HepG2 (cell line): Measurements from ENCODE around the gene SF3A2. TPM values are rescaled to one million over a fixed set of nuclear protein-coding genes. Genes with fewer than 3 reads are reported as not detected.

Experiments used
- ATF5 ChIP-seq: sonication (generic); formaldehyde crosslinking; IDR thresholded peaks from 2 replicates; pipeline ENCODE4 v1.4.0; 2020; ENCODE audit warnings: mild to moderate bottlenecking, low read depth, missing genetic modification reagents
- DNMT1 ChIP-seq: sonication (generic); formaldehyde crosslinking; IDR thresholded peaks from 2 replicates; pipeline ENCODE4 v1.5.1; 2020; ENCODE audit warnings: mild to moderate bottlenecking, missing genetic modification reagents
- FOXA3 ChIP-seq: IDR thresholded peaks from 2 replicates; pipeline ENCODE4 v1.6.1; 2016; ENCODE audit warnings: missing genetic modification reagents, missing compliant biosample characterization
- HES4 ChIP-seq: sonication (generic); formaldehyde crosslinking; IDR thresholded peaks from 2 replicates; pipeline ENCODE4 v1.9.0; 2021; ENCODE audit warnings: mild to moderate bottlenecking, missing genetic modification reagents, borderline replicate concordance
- HNRNPH1 ChIP-seq: fragments of 200-400 bp; formaldehyde crosslinking; optimal IDR thresholded peaks from 2 replicates; pipeline ENCODE3; 2017; ENCODE audit warnings: mild to moderate bottlenecking, low read depth, low read length
- IRF2 ChIP-seq: IDR thresholded peaks from 2 replicates; pipeline ENCODE4 v1.6.1; 2018; ENCODE audit warnings: missing genetic modification reagents, missing compliant biosample characterization
- KMT2B ChIP-seq: IDR thresholded peaks from 2 replicates; pipeline ENCODE4 v1.6.1; 2016; ENCODE audit warnings: missing genetic modification reagents, missing compliant biosample characterization
- MEIS2 ChIP-seq: sonication (generic); formaldehyde crosslinking; IDR thresholded peaks from 2 replicates; pipeline ENCODE4 v1.9.0; 2021; ENCODE audit warnings: mild to moderate bottlenecking, missing genetic modification reagents
- NBN ChIP-seq: fragments of 450-650 bp; conservative IDR thresholded peaks from 2 replicates; pipeline ENCODE4 v1.6.1; 2017
- NR0B2 ChIP-seq: sonication (generic); formaldehyde crosslinking; IDR thresholded peaks from 2 replicates; pipeline ENCODE4 v1.4.0; 2020; ENCODE audit warnings: mild to moderate bottlenecking, missing genetic modification reagents
- NR2F1 ChIP-seq, 2 experiments: fragments of 450-650 bp in 1 of 2; formaldehyde crosslinking in 1 of 2; IDR thresholded peaks; 2 replicates each; pipeline versions ENCODE4 v1.5.0 to v1.6.1; 2016 to 2020; ENCODE audit warnings: mild to moderate bottlenecking in 1 of 2, missing compliant biosample characterization in 1 of 2, missing genetic modification reagents in 1 of 2, moderate library complexity in 1 of 2
- SETDB1 ChIP-seq: sonication (generic); formaldehyde crosslinking; IDR thresholded peaks from 2 replicates; pipeline ENCODE4 v1.5.1; 2020; ENCODE audit warnings: missing genetic modification reagents, mild to moderate bottlenecking, borderline replicate concordance
- SNAI1 ChIP-seq: sonication (generic); formaldehyde crosslinking; IDR thresholded peaks from 2 replicates; pipeline ENCODE4 v1.5.0; 2020; ENCODE audit warnings: mild to moderate bottlenecking, missing genetic modification reagents, borderline replicate concordance
- SNAPC2 ChIP-seq: sonication (generic); formaldehyde crosslinking; IDR thresholded peaks from 2 replicates; pipeline ENCODE4 v1.8.1; 2022; ENCODE audit warnings: mild to moderate bottlenecking, missing genetic modification reagents
- SOX5 ChIP-seq: IDR thresholded peaks from 2 replicates; pipeline ENCODE4 v1.6.1; 2016; ENCODE audit warnings: borderline replicate concordance
- SRSF9 ChIP-seq: fragments of 200-400 bp; formaldehyde crosslinking; IDR thresholded peaks from 2 replicates; pipeline ENCODE4 v1.6.1; 2018; ENCODE audit warnings: borderline replicate concordance, mild to moderate bottlenecking, low read depth, low read length; ENCODE audit not compliant: insufficient read depth, poor library complexity, severe bottlenecking
- THRA ChIP-seq: sonication (generic); formaldehyde crosslinking; IDR thresholded peaks from 2 replicates; pipeline ENCODE4 v1.4.0; 2020; ENCODE audit warnings: missing genetic modification reagents, borderline replicate concordance
- ZBTB20 ChIP-seq: sonication (generic); formaldehyde crosslinking; IDR thresholded peaks from 2 replicates; pipeline ENCODE4 v1.8.1; 2023; ENCODE audit warnings: missing genetic modification reagents, low read depth, mild to moderate bottlenecking, borderline replicate concordance
- ZFY ChIP-seq: sonication (generic); formaldehyde crosslinking; IDR thresholded peaks from 2 replicates; pipeline ENCODE4 v1.4.0; 2020; ENCODE audit warnings: missing genetic modification reagents
- ZFYVE20 ChIP-seq: sonication (generic); formaldehyde crosslinking; IDR thresholded peaks from 2 replicates; pipeline ENCODE4 v1.8.0; 2023; ENCODE audit warnings: low read depth, mild to moderate bottlenecking, moderate library complexity, missing genetic modification reagents, borderline replicate concordance
- ZMYM4 ChIP-seq: sonication (generic); formaldehyde crosslinking; IDR thresholded peaks from 2 replicates; pipeline ENCODE4 v1.8.1; 2023; ENCODE audit warnings: mild to moderate bottlenecking, missing genetic modification reagents
- ZNF207 ChIP-seq: fragments of 450-650 bp; IDR thresholded peaks from 2 replicates; pipeline ENCODE4 v1.6.1; 2016; ENCODE audit warnings: antibody characterized with exemption, borderline replicate concordance
- ZNF264 ChIP-seq: sonication (generic); formaldehyde crosslinking; IDR thresholded peaks from 2 replicates; pipeline ENCODE4 v1.4.0; 2020; ENCODE audit warnings: missing genetic modification reagents
- ZNF3 ChIP-seq: IDR thresholded peaks from 2 replicates; pipeline ENCODE4 v1.7.0; 2017; ENCODE audit warnings: inconsistent platforms
- ZNF326 ChIP-seq: sonication (generic); formaldehyde crosslinking; IDR thresholded peaks from 2 replicates; pipeline ENCODE4 v1.4.0; 2020; ENCODE audit warnings: missing genetic modification reagents, borderline replicate concordance
- ZNF383 ChIP-seq: sonication (generic); formaldehyde crosslinking; IDR thresholded peaks from 2 replicates; pipeline ENCODE4 v1.4.0; 2020; ENCODE audit warnings: missing genetic modification reagents, mild to moderate bottlenecking, borderline replicate concordance
- ZNF746 ChIP-seq: sonication (generic); formaldehyde crosslinking; IDR thresholded peaks from 2 replicates; pipeline ENCODE4 v1.8.0; 2022; ENCODE audit warnings: mild to moderate bottlenecking, missing genetic modification reagents
- ZNF777 ChIP-seq: sonication (generic); formaldehyde crosslinking; IDR thresholded peaks from 2 replicates; pipeline ENCODE4 v1.4.0; 2020; ENCODE audit warnings: missing genetic modification reagents
- ZNF780A ChIP-seq: sonication (generic); formaldehyde crosslinking; IDR thresholded peaks from 2 replicates; pipeline ENCODE4 v1.8.0; 2022; ENCODE audit warnings: mild to moderate bottlenecking, missing genetic modification reagents, moderate library complexity
- ZSCAN20 ChIP-seq: sonication (generic); formaldehyde crosslinking; IDR thresholded peaks from 2 replicates; pipeline ENCODE4 v1.4.0; 2020; ENCODE audit warnings: missing genetic modification reagents, mild to moderate bottlenecking, borderline replicate concordance
- polyA plus RNA-seq, 8 experiments: library from polyadenylated mRNA; depleted of rRNA in 3 of 8; stranded (reverse) in 7 of 8; unstranded in 1 of 8; fragments of >200 nt; fragmentation: Illumina TruSeq in 4 of 8; extraction: Trizol in 4 of 8; gene quantifications; 2 replicates each; pipeline versions ENCODE4 v1.2.1 to v1.2.3, GENCODE V29; 2011 to 2016; ENCODE audit warnings: low read depth in 4 of 8, missing spikeins in 1 of 8, mixed read lengths in 1 of 8; ENCODE audit not compliant: insufficient read depth in 1 of 8
- total RNA-seq, 5 experiments: library from RNA; depleted of rRNA; stranded (reverse); fragments of >200 nt; fragmentation: Illumina TruSeq; extraction: Trizol; gene quantifications; 2 replicates each; pipeline ENCODE4 v1.2.3, GENCODE V29; 2016; ENCODE audit warnings: low read depth in 1 of 5

SF3A2 gene
- total and polyA plus RNA-seq, 2 of the 13 experiments (the other 11 are each of a cell fraction or from before 2014, with no cell fraction given) = 8.6 to 8.8 TPM

- TF ChIP-seq NR0B2 (CRISPR knock-in tag) = no peak
- TF ChIP-seq ZNF3 (CRISPR knock-in tag) = no peak
- TF ChIP-seq ZSCAN20 (CRISPR knock-in tag) = no peak
- TF ChIP-seq SOX5 (CRISPR knock-in tag) = peak; percentile 86
- TF ChIP-seq IRF2 = no peak
- TF ChIP-seq KMT2B (CRISPR knock-in tag) = no peak; the same call in 1 of the 2 replicates
- no peak for TF ChIP-seq NR2F1 (CRISPR knock-in tag; IDR thresholded peaks at IDR 0.05)
- 0 out of 2 replicates have a peak, but pooled peaks have one; percentile 33 for TF ChIP-seq ZMYM4 (CRISPR knock-in tag)
- TF ChIP-seq HES4 (CRISPR knock-in tag) = no peak
- no peak for TF ChIP-seq ZNF264 (CRISPR knock-in tag)
- peak; percentile 64; the same call in 1 of the 2 replicates for TF ChIP-seq ZBTB20
- no peak for TF ChIP-seq MEIS2 (CRISPR knock-in tag)
- TF ChIP-seq SETDB1 (CRISPR knock-in tag) = no peak
- TF ChIP-seq THRA (CRISPR knock-in tag) = peak; percentile 70; the same call in 1 of the 2 replicates
- peak; percentile 45 for TF ChIP-seq FOXA3 (CRISPR knock-in tag)
- no peak for TF ChIP-seq SRSF9
- TF ChIP-seq ATF5 (CRISPR knock-in tag) = no peak
- no peak; the same call in 1 of the 2 replicates for TF ChIP-seq ZFY (CRISPR knock-in tag)
- 0 out of 2 replicates have a peak, but pooled peaks have one; percentile 46 for TF ChIP-seq ZNF746 (CRISPR knock-in tag)
- TF ChIP-seq HNRNPH1 = no peak
- no peak for TF ChIP-seq ZNF207
- TF ChIP-seq SNAI1 (CRISPR knock-in tag) = no peak; the same call in 1 of the 2 replicates
- TF ChIP-seq ZNF383 (CRISPR knock-in tag) = no peak
- TF ChIP-seq SNAPC2 (CRISPR knock-in tag) = no peak
- no peak for TF ChIP-seq ZNF777 (CRISPR knock-in tag)
- TF ChIP-seq ZNF326 (CRISPR knock-in tag) = no peak
- TF ChIP-seq DNMT1 (CRISPR knock-in tag) = no peak
- TF ChIP-seq ZFYVE20 (CRISPR knock-in tag) = no peak
- 0 out of 2 replicates have a peak, but pooled peaks have one; percentile 42 for TF ChIP-seq ZNF780A (CRISPR knock-in tag)
- no peak for TF ChIP-seq NBN
Observed at GRCh38 chr19:2235381-2236063, 1.1 kb upstream of the SF3A2 start (continued).
